H1 (cell line): Measurements from ENCODE around the gene TCHH. TPM values are rescaled to one million over a fixed set of nuclear protein-coding genes. Genes with fewer than 3 reads are reported as not detected.

ENCODE experiments used
- POLR2AphosphoS5 ChIP-seq: IDR thresholded peaks from 2 replicates; pipeline ENCODE4 v1.6.1; 2011; ENCODE audit warnings: low read depth, low read length
- POU5F1 ChIP-seq: IDR thresholded peaks from 2 replicates; pipeline ENCODE4 v1.6.1; 2011; ENCODE audit warnings: low read depth, mild to moderate bottlenecking, low read length, moderate library complexity
- polyA plus RNA-seq, 7 experiments: library from polyadenylated mRNA; depleted of rRNA in 3 of 7; stranded (reverse) in 5 of 7; unstranded in 2 of 7; fragments of >200 nt in 5 of 7; fragments of 200-250 nt in 2 of 7; gene quantifications; 1 replicate in 5 of 7; 2 replicates in 1 of 7; 4 replicates in 1 of 7; pipeline versions ENCODE4 v1.2.1 to v1.2.3, GENCODE V29; 2011 to 2013; ENCODE audit warnings: missing spikeins in 2 of 7, mixed read lengths in 2 of 7
- total RNA-seq: library from RNA; stranded (reverse); fragmentation: NEBNext Ultra II Directional; extraction: Animal tissue kit (Norgen Biotek cat#: 25700); gene quantifications from 2 replicates; pipeline ENCODE4 v1.2.1, GENCODE V29; 2021

The TCHH gene
- total and polyA plus RNA-seq, 2 of the 8 experiments (the other 6 are each of a cell fraction or from before 2014, with no cell fraction given) = 0.02 to 0.07 TPM

DNA sequence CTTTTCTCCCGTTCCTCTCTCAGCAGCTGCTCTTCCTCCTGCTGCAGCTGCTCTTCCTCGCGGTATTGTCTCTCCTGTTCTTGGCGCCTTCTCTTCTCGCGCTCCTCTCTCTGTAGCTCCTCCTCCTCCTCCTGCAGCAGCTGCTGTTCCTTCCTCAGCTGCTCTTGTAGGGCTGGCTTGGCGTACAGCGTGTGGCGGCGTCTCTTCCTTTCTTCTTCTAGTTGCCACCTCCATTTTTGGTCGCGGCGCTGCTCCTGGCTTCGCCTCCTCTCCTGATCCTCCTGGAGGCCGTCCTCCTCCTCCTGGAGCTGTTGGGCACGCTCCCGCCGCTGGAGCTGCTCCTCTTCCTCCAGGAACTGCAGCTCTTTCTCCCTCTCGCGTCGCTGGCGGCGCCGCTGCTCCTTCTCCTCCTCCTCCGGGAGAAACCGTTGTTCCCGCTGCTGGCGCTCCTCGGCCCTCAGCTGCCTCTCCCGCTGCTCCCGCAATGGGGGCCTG, 4.8 kb downstream of the TCHH start (continued):
- TF ChIP-seq POU5F1 (no peak), POLR2AphosphoS5 (no peak)
